Loucy (cell line): ENCODE measurements around the gene ZCCHC14.

Source experiments
- H2AFZ ChIP-seq: fragments of 200-600 bp; sonication (generic); 2 replicates; pipeline ENCODE4 v1.6.0; 2016; ENCODE audit warnings: antibody characterized with exemption, mild to moderate bottlenecking, low read length, moderate library complexity
- H3F3A ChIP-seq: fragments of 200-600 bp; 2 replicates; pipeline ENCODE4 v1.6.0; 2016; ENCODE audit warnings: antibody characterized with exemption, low read depth, mild to moderate bottlenecking
- H3K27me3 ChIP-seq: fragments of 200-600 bp; sonication (generic); 2 replicates; pipeline ENCODE4 v1.6.1; 2014; ENCODE audit warnings: low read length, mild to moderate bottlenecking; ENCODE audit not compliant: insufficient read depth, poor library complexity, severe bottlenecking
- H3K36me3 ChIP-seq: fragments of 200-600 bp; sonication (generic); 2 replicates; pipeline ENCODE4 v1.6.1; 2016; ENCODE audit warnings: low read length; ENCODE audit not compliant: insufficient read depth
- H3K4me1 ChIP-seq: fragments of 200-600 bp; sonication (generic); 2 replicates; pipeline ENCODE4 v1.5.1; 2014; ENCODE audit warnings: low read length, mild to moderate bottlenecking; ENCODE audit not compliant: insufficient read depth, poor library complexity, severe bottlenecking
- H3K4me2 ChIP-seq: fragments of 200-600 bp; sonication (generic); 2 replicates; pipeline ENCODE4 v1.6.0; 2014; ENCODE audit warnings: antibody characterized with exemption, low read length, low read depth, mild to moderate bottlenecking; ENCODE audit not compliant: poor library complexity, severe bottlenecking
- H3K4me3 ChIP-seq: fragments of 200-600 bp; sonication (generic); 2 replicates; pipeline ENCODE4 v1.5.1; 2014; ENCODE audit warnings: low read length, mild to moderate bottlenecking, mixed read lengths; ENCODE audit not compliant: poor library complexity, severe bottlenecking
- H3K79me2 ChIP-seq: fragments of 200-600 bp; sonication (generic); 2 replicates; pipeline ENCODE4 v1.6.1; 2014; ENCODE audit warnings: low read length; ENCODE audit not compliant: insufficient read depth
- H3K9ac ChIP-seq: fragments of 200-600 bp; sonication (generic); 2 replicates; pipeline ENCODE4 v1.6.0; 2014; ENCODE audit warnings: mild to moderate bottlenecking, low read depth, low read length, moderate library complexity; ENCODE audit not compliant: poor library complexity, severe bottlenecking
- H3K9me2 ChIP-seq: fragments of 200-600 bp; sonication (generic); replicated peaks from 2 replicates; pipeline ENCODE4 v1.6.1; 2016; ENCODE audit warnings: low read depth, low read length, mixed read lengths
- H3K9me3 ChIP-seq: fragments of 200-600 bp; sonication (generic); 2 replicates; pipeline ENCODE4 v1.6.1; 2014; ENCODE audit warnings: mild to moderate bottlenecking, antibody characterized with exemption, low read length, low read depth; ENCODE audit not compliant: insufficient read depth
- H4K20me1 ChIP-seq: fragments of 200-600 bp; sonication (generic); 2 replicates; pipeline ENCODE4 v1.6.0; 2014; ENCODE audit warnings: antibody characterized with exemption, low read length, mild to moderate bottlenecking; ENCODE audit not compliant: insufficient read depth, poor library complexity, severe bottlenecking
- EZH2phosphoT487 ChIP-seq: fragments of 200-600 bp; IDR thresholded peaks from 2 replicates; pipeline ENCODE4 v1.6.1; 2018; ENCODE audit warnings: antibody characterized with exemption, mild to moderate bottlenecking, moderate library complexity, borderline replicate concordance
- TF ChIP-seq, protein P1 (sequence below): fragments of 200-600 bp; sonication (generic); conservative IDR thresholded peaks from 2 replicates; pipeline ENCODE4 v1.5.1; 2014; ENCODE audit warnings: mild to moderate bottlenecking, antibody characterized with exemption, low read length

Gene ZCCHC14

GRCh38 chr16:87461466-87461991, 31.3 kb downstream of the ZCCHC14 start:
- H3K4me3 ChIP-seq: peak overlapping the region; percentile 46

GRCh38 chr16:87460936-87461335, 31.9 kb downstream of the ZCCHC14 start:
- no peaks in the 10 kb centered on the region for H3F3A ChIP-seq
- no peaks in the 10 kb centered on the region for H3K9me2 ChIP-seq
- H3K79me2 ChIP-seq: no peaks in the 10 kb centered on the region
- H3K4me1 ChIP-seq: peaks cover 9% of the 10 kb centered on the region
- no peak overlapping the region for H3K4me2 ChIP-seq
- no peaks in the 10 kb centered on the region for H3K36me3 ChIP-seq
- no peaks in the 10 kb centered on the region for H3K9me3 ChIP-seq
- H3K9ac ChIP-seq: no peak overlapping the region
- no peak overlapping the region for H2AFZ ChIP-seq
- TF ChIP-seq, protein P1, sequence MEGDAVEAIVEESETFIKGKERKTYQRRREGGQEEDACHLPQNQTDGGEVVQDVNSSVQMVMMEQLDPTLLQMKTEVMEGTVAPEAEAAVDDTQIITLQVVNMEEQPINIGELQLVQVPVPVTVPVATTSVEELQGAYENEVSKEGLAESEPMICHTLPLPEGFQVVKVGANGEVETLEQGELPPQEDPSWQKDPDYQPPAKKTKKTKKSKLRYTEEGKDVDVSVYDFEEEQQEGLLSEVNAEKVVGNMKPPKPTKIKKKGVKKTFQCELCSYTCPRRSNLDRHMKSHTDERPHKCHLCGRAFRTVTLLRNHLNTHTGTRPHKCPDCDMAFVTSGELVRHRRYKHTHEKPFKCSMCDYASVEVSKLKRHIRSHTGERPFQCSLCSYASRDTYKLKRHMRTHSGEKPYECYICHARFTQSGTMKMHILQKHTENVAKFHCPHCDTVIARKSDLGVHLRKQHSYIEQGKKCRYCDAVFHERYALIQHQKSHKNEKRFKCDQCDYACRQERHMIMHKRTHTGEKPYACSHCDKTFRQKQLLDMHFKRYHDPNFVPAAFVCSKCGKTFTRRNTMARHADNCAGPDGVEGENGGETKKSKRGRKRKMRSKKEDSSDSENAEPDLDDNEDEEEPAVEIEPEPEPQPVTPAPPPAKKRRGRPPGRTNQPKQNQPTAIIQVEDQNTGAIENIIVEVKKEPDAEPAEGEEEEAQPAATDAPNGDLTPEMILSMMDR: no peak
- TF ChIP-seq EZH2phosphoT487: no peak
- no peak overlapping the region for H3K4me3 ChIP-seq
- no peaks in the 10 kb centered on the region for H4K20me1 ChIP-seq
- H3K27me3 ChIP-seq: no peaks in the 10 kb centered on the region

More at GRCh38 chr16:87461466-87461991, 31.3 kb downstream of the ZCCHC14 start:
- TF ChIP-seq, protein P1: peak; percentile 40; the same call in 1 of the 2 replicates
- no peak for TF ChIP-seq EZH2phosphoT487
- Histone ChIP-seq H2AFZ (peak overlapping the region; percentile 76), H3K4me2 (peak overlapping the region; percentile 58), H3K4me1 (peaks cover 9% of the 10 kb centered on the region), H3K9ac (no peak overlapping the region), H3K79me2 (no peaks in the 10 kb centered on the region), H3F3A (no peaks in the 10 kb centered on the region), H3K9me3 (no peaks in the 10 kb centered on the region), H3K27me3 (no peaks in the 10 kb centered on the region), H3K36me3 (no peaks in the 10 kb centered on the region), H4K20me1 (no peaks in the 10 kb centered on the region), H3K9me2 (no peaks in the 10 kb centered on the region)

GRCh38 chr16:87459833-87460232, 33.0 kb downstream of the ZCCHC14 start:
- Histone ChIP-seq H3K79me2 (no peaks in the 10 kb centered on the region), H3K4me1 (peaks cover 4% of the 10 kb centered on the region), H3K9me2 (no peaks in the 10 kb centered on the region), H3K27me3 (no peaks in the 10 kb centered on the region), H3K4me2 (no peak overlapping the region), H2AFZ (no peak overlapping the region), H3K4me3 (no peak overlapping the region), H3K36me3 (no peaks in the 10 kb centered on the region), H3F3A (no peaks in the 10 kb centered on the region), H3K9ac (no peak overlapping the region), H4K20me1 (no peaks in the 10 kb centered on the region), H3K9me3 (no peaks in the 10 kb centered on the region)
- TF ChIP-seq, protein P1: no peak
- TF ChIP-seq EZH2phosphoT487: no peak
